Astrocyte of the spinal cord (primary cell): ENCODE results near the gene SGK2.

Experiments used
- DNase-seq: peaks from one replicate; pipeline ENCODE4 v3.0.0; 2011; ENCODE audit warnings: low read depth, low spot score
- H3K4me3 ChIP-seq: 2 replicates; pipeline ENCODE4 v1.5.1; 2011; ENCODE audit warnings: low read depth, mild to moderate bottlenecking, low read length, moderate library complexity
- CTCF ChIP-seq: IDR thresholded peaks from 2 replicates; pipeline ENCODE4 v1.5.1; 2012; ENCODE audit warnings: low read depth, mild to moderate bottlenecking, low read length, inconsistent platforms
- in situ Hi-C: cut with HindIII; loops from 2 replicates; pipeline ENCODE4 v1.10.0; 2017; ENCODE audit warnings: low sequenced_read_pairs

The SGK2 gene

GRCh38 chr20:43559147-43559987, 540 bp downstream of the SGK2 start:
- no peak for TF ChIP-seq CTCF
- H3K4me3 ChIP-seq: no peak overlapping the region

DNA sequence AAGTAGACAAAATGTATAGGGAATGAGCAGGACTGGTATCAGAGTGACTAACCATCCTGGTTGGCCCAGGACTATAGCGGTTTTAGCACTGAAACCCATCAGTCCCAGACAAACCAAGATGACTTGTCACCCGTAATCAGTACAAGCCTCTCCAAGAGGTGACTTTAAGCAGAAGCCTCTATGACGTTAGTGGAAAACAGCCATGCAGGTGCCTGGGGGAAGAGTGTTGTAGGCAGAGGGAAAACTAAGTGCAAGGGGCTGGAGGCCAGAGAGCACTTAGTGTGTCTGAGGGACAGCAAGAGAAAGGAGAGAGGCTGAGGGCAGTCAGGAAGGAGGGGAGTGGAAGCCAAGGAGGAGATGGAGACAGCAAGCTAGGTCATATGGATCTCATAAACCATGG, 2.1 kb downstream of the SGK2 start:
- DNase-seq: no peak
- no peak for TF ChIP-seq CTCF
- no peak overlapping the region for H3K4me3 ChIP-seq
- in situ Hi-C loops: no loop called here

More at GRCh38 chr20:43559147-43559987, 540 bp downstream of the SGK2 start:
- in situ Hi-C loops: no loop called here
- no peak for DNase-seq

DNA sequence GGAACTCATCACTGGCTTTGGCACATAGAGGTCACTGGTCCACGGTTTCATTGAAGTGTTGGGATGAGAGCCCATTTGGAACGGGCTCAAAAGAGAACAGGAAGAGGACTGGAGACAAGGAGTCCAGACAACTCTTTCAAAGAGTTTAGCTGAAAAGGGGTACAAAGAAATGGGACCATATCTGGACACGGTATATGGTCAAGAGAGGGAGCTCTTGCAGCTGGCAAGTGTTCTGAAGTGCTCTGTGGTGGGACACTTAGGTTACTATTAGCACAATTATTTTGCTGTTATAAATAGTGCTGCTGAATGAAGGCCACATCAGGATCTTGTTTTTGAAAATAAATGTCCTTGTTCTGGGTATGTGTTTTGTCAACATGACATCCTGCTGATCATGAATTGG, 4.6 kb downstream of the SGK2 start:
- in situ Hi-C loops: no loop called here
- TF ChIP-seq CTCF: peak; percentile 18
- H3K4me3 ChIP-seq: no peak overlapping the region
- no peak for DNase-seq

DNA sequence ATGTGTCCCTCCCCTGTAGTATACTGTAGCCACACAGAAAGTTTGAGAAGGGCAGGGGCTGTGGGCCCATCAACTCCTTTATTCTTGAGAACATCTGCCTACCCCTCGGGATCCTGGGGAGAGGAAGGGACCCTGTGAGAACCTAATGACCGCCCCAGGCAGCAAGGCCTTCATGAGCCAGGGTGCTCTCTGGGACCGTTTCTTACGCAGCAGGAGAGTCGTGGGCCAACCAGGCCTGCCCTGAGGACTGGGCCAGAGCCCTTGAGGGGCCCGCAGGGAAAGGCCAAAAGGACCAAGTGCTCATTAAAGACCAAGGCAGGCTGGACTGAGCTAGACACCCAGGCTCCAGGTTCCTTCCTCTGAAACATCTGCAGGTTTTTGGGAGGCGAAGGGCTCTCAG, 5.2 kb downstream of the SGK2 start:
- no peak overlapping the region for H3K4me3 ChIP-seq
- in situ Hi-C loops: no loop called here
- DNase-seq: no peak
- no peak for TF ChIP-seq CTCF

DNA sequence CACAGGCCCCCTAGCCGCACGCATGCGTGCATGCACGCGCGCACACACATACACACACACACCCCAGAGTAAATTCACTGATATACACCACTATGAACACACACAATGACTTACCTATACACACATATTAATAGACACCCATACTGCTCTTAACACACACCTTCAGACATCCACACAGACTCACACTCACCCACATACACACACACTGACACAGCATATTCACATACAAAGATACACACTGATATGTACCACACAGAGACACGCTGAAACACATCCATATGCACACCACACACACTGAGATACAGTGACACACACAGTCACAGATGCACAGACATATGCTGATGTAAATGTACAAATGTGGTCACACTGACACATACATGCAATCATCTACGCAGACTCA, 5.6 kb downstream of the SGK2 start:
- no peak for TF ChIP-seq CTCF
- no peak for DNase-seq

GRCh38 chr20:43564993-43565757, 6.3 kb downstream of the SGK2 start:
- no peak for TF ChIP-seq CTCF
- in situ Hi-C loops: no loop called here
- DNase-seq: no peak
- H3K4me3 ChIP-seq: no peak overlapping the region

More for the DNA sequence above, 5.6 kb downstream of the SGK2 start:
- in situ Hi-C loops: no loop called here
- no peak overlapping the region for H3K4me3 ChIP-seq
